C4-2B (cell line): ENCODE results near the gene SETBP1.
"Not testable (repeated sequence)": the region's sequence is repeated elsewhere in the genome, so short reads cannot be mapped to it uniquely, and the experiment has no call there.

Source experiments
- H3K27ac ChIP-seq: fragments of 450-650 bp; 2 replicates; pipeline ENCODE4 v1.5.1; 2017
- ZFX ChIP-seq: fragments of 450-650 bp; IDR thresholded peaks from 2 replicates; pipeline ENCODE4 v1.6.1; 2017
- TF ChIP-seq, protein P1 (sequence below): fragments of 450-650 bp; conservative IDR thresholded peaks from 2 replicates; pipeline ENCODE4 v1.5.1; 2017; ENCODE audit warnings: mild to moderate bottlenecking

The SETBP1 gene

DNA sequence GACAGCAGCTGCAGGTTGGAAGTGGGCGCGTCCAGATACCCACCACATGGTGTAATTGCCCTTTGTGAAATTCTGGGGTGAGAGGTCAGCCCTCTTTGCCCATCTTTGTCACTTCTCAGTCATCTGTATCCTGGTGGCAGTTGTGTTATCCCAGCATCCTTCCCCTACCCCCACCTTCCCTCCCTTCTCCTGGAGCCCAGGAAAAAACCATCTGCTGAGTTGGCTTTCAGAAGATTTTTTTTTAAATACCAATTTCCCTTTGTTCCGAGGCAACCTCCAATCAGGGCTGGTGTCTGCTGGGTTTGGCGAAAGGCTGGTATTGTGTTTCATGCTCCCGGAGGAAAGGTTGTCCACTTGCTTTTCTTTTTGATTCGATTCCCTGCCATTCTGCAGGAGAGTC is 35.2 kb downstream of the SETBP1 start:
- no peak for TF ChIP-seq ZFX
- TF ChIP-seq, protein P1, sequence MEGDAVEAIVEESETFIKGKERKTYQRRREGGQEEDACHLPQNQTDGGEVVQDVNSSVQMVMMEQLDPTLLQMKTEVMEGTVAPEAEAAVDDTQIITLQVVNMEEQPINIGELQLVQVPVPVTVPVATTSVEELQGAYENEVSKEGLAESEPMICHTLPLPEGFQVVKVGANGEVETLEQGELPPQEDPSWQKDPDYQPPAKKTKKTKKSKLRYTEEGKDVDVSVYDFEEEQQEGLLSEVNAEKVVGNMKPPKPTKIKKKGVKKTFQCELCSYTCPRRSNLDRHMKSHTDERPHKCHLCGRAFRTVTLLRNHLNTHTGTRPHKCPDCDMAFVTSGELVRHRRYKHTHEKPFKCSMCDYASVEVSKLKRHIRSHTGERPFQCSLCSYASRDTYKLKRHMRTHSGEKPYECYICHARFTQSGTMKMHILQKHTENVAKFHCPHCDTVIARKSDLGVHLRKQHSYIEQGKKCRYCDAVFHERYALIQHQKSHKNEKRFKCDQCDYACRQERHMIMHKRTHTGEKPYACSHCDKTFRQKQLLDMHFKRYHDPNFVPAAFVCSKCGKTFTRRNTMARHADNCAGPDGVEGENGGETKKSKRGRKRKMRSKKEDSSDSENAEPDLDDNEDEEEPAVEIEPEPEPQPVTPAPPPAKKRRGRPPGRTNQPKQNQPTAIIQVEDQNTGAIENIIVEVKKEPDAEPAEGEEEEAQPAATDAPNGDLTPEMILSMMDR, result no peak
- H3K27ac ChIP-seq, result no peak overlapping the region

DNA sequence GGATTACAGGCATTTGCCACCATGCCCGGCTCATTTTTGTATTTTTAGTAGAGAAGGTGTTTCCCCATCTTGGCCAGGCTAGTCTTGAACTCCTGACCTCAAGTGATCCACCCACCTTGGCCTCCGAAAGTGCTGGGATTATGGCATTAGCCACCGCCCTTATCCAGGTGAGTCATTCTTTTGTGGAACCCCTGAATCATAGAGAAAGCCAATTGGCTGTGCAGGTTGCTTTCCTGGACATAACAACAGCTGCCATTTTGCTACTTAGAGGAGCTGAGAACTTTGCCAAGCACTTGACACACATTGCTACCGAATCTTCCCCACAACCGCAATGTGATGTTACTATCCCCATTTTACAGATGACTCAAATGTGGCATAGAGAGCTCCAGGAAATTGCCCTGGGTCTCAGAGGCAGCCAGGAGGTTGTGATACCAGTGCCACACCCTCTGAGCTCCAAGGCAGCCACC is 36.0 kb downstream of the SETBP1 start:
- no peak overlapping the region for H3K27ac ChIP-seq
- TF ChIP-seq, protein P1, result no peak
- TF ChIP-seq ZFX, result no peak

DNA sequence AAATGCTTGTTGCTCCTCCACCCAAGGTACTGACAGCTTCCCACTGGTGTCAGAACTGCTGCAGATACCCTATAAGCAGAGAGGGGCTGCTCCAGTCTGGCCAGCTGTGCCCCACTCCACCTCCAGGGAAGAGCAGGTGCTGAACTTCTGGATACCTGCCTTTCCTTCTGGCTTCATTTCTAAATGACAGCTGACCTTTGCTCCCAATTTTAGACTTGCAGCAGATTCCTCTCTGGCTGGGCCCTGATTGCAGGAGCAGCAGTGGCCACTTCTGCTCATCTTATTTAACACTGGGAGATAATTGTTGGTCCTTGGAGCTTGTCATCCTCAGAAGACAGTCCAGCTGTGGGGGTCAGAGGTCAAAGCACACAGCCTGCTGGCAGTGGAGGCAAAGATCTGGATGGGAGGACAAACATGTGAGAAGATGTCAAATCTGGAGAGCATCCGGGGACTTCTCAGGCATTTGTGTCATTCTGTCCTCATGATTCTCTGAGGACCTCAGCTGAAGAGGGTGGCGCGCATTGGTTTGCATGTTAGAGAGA is 38.9 kb downstream of the SETBP1 start:
- no peak overlapping the region for H3K27ac ChIP-seq
- TF ChIP-seq, protein P1, result no peak
- no peak for TF ChIP-seq ZFX

DNA sequence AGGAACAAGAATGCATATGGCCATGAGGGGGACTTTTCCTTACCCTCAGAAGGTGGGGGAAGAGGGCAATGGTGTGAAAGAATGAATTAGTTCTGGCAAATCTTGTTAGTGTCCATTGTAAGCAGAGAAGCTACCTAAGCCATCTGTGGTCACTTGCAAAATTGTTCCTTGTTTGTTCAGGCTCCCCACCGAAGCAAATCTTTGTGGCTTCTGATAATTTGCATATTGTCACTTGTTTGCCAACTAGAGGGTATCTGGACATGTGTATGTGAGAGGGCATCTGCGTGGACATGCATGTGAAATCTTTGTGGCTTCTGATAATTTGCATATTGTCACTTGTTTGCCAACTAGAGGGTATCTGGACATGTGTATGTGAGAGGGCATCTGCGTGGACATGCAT is 41.1 kb downstream of the SETBP1 start:
- not testable (repeated sequence) for H3K27ac ChIP-seq

DNA sequence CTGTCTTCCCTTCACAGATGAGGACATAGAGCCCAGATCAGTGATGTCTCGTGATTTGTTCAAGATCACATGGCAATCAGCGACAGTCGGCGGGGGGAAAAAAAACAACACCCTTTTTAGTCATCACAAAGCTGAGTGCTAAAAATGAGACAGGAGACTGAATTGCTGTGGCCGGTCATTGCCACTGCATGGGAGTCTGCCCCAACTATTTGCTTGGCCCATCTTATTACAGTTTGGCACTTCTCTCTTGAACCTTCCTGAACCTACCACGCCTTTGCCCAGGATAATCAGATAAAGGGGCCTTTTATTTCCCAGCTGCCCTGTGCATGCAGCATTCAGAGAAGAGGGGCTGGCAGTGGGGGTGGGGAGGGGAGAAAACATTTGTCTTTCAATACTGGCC is 42.7 kb downstream of the SETBP1 start:
- H3K27ac ChIP-seq, result no peak overlapping the region
- no peak for TF ChIP-seq ZFX
- TF ChIP-seq, protein P1, result no peak

DNA sequence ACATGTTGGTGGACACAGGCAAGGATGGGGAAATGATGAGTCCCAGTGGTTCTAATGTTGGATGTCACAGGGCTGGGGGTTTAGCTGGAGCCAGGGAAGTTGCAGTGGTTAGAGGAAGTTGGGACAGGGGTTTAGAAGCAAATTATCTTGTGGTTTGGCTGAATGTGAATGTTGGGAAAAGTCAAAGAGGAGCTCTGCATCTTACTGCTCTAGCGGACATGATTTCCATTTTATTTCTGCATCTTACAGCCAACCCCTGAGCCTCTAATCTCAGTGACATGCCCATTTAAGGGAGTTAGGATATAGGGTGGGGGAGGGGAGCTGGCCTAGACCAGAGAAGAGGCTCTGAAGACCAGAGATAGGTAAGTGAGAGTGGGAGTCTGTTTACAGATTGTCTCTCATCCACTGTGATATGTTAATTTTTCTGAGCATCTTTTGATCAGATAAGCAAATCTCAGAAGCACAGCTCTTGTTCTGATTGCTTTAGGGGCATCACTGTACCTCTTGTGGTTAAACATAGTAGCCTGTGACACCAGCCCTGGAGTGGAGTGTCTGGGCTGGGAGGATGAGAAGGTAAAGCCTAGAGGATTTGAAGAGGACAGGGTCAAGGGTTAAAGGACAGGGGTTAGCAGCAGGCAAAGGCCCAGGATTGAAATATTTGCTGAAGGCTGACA is 43.6 kb downstream of the SETBP1 start:
- H3K27ac ChIP-seq, result no peak overlapping the region
- TF ChIP-seq, protein P1, result no peak
- no peak for TF ChIP-seq ZFX

DNA sequence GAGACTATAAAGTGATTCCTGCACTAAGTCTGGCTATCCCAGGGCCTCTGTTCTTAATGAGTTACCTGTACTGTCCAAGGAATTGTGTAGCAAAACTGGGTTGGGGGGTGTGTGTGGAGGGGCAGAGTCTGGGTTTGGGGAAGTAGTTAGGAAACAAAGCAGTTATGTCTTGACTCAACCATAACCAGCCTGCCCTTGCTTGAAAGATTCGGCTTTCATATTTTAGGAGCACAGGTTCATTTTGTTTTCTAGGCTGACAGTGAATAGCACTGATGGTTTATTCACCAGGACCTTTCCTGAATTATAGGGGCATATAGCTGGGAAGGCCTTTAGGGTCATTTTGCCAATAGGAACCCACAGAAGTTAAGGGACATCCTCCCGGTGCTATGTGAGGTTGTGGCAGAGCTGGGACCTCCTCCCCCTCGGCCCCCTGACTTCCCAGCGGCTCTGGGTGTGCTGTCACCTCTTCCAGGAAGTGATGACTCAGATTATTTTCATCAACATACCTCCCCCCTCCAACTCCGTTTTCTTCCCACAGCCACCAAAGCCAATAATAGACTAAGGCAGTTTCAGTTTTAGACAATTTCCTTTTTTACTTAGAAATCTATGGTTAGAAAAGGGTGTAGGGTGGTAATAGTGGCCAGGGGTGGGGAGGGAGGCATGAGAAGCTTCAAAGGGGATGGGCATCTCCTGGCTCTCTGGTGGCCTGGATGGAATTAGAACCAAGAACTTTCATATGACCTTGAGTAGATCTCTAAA is 44.8 kb downstream of the SETBP1 start:
- TF ChIP-seq, protein P1, result no peak
- no peak for TF ChIP-seq ZFX
- no peak overlapping the region for H3K27ac ChIP-seq
